HepG2 (cell line): Measurements from ENCODE around the gene NTRK2.

Experiments
- EP300 ChIP-seq, 3 experiments: sonication (generic) in 1 of 3; formaldehyde crosslinking in 1 of 3; IDR thresholded peaks; 2 replicates each; pipeline versions ENCODE4 v1.5.1 to v1.6.1; 2011 to 2020; ENCODE audit warnings: low read depth in 2 of 3, low read length in 2 of 3, borderline replicate concordance in 1 of 3, improper control_type of control experiment in 1 of 3, mild to moderate bottlenecking in 1 of 3, missing genetic modification reagents in 1 of 3, moderate library complexity in 1 of 3
- PAX8 ChIP-seq: sonication (generic); formaldehyde crosslinking; IDR thresholded peaks from 2 replicates; pipeline ENCODE4 v1.8.0; 2022; ENCODE audit warnings: mild to moderate bottlenecking, missing genetic modification reagents, borderline replicate concordance

GRCh38 chr9:84874022-84874421 is 204.5 kb downstream of the NTRK2 start:
- TF ChIP-seq PAX8 (CRISPR knock-in tag) (no peak), EP300 (IDR thresholded peaks at IDR 0.05; ENCODE audit: low read depth in 2 of 2, low read length in 2 of 2) (no peak), EP300 (CRISPR knock-in tag; IDR thresholded peaks at IDR 0.05; ENCODE audit: borderline replicate concordance) (no peak)
